CD4-positive, alpha-beta T cell treated with Interleukin-17A for 1 hour (primary cell): Measurements from ENCODE around the gene RAB11FIP5.

Experiments
- DNase-seq: peaks from one replicate; pipeline ENCODE4 v3.0.0-alpha.2; 2020

The RAB11FIP5 gene

GRCh38 chr2:73031095-73031678 lies 81.6 kb downstream of the RAB11FIP5 start:
- DNase-seq, result no peak

- DNase-seq, result no peak
Observed at GRCh38 chr2:73028841-73029240, 83.9 kb downstream of the RAB11FIP5 start.

GRCh38 chr2:73027340-73027739 lies 85.4 kb downstream of the RAB11FIP5 start:
- DNase-seq, result no peak

GRCh38 chr2:73023497-73023896 lies 89.3 kb downstream of the RAB11FIP5 start:
- DNase-seq, result no peak
